ENCODE data around the gene ATP8B4. TPM values are rescaled to one million over a fixed set of nuclear protein-coding genes. Genes with fewer than 3 reads are reported as not detected.

The ATP8B4 gene
- total RNA-seq, 2 experiments from 2014 or later, result 0.31 TPM; not detected in 1

- no peaks in the 10 kb centered on the region for H3K4me1 ChIP-seq (ENCODE audit: insufficient read depth, low read length)
- no peak for ATAC-seq (ENCODE audit: poor library complexity)
- no peaks in the 10 kb centered on the region for H3K36me3 ChIP-seq (ENCODE audit: insufficient read depth, low read length)
- no peak for TF ChIP-seq CTCF (IDR thresholded peaks at IDR 0.05)
- Mint-ChIP-seq H3K36me3 (ENCODE audit: low read depth) (no peaks in the 10 kb centered on the region), H3K27ac (no peak overlapping the region), H3K4me1 (ENCODE audit: low read depth) (no peaks in the 10 kb centered on the region), H3K9me3 (no peaks in the 10 kb centered on the region), H3K27me3 (peaks cover 15% of the 10 kb centered on the region), H3K4me3 (no peak overlapping the region)
- CTCF ChIA-PET, result no interaction called here
- POLR2A ChIA-PET, result no interaction called here
- H3K4me3 ChIP-seq (ENCODE audit: low read length), result no peak overlapping the region
- intact Hi-C loops (cut with DNase I, micrococcal nuclease), result no loop called here
- peak in 1 of 14 experiments; percentile 36 for DNase-seq
- no peak overlapping the region for H3K27ac ChIP-seq (ENCODE audit: low read depth in 1 of 2, low read length in 2 of 2)
- H3K27me3 ChIP-seq (ENCODE audit: control insufficient read depth in 1 of 2, insufficient read depth in 2 of 2, low read length in 2 of 2), result no peaks in the 10 kb centered on the region
- H3K9me3 ChIP-seq (ENCODE audit: control insufficient read depth in 1 of 2, insufficient read depth in 1 of 2, low read length in 2 of 2), result no peaks in the 10 kb centered on the region
Observed at GRCh38 chr15:50057196-50057595, 61.8 kb downstream of the ATP8B4 start.

DNA sequence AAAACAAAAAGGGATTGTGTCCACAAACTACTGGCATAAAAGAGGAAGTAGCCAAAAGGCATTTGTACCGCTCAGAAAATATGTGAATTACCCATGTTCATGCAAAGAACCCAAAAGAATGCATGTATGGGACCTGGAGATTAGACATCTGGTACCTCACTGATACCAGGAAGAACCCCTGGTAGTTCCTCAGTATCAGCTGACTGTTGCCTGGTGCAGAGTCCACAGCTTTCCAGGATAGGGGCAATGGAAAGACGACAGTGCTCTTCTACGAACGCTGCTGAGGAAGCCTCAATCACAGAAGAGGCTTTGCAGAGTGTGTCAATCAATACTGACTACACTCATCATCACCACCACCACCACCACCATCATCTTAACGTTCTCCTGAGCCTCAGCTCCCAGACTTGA lies 63.3 kb downstream of the ATP8B4 start:
- CTCF ChIA-PET, result no interaction called here
- no peak overlapping the region for H3K27ac Mint-ChIP-seq

GRCh38 chr15:50055332-50055731 lies 63.7 kb downstream of the ATP8B4 start:
- ATAC-seq (ENCODE audit: poor library complexity), result no peak
- Mint-ChIP-seq H3K27ac (no peak overlapping the region), H3K9me3 (no peaks in the 10 kb centered on the region), H3K4me3 (no peak overlapping the region), H3K36me3 (ENCODE audit: low read depth) (no peaks in the 10 kb centered on the region), H3K4me1 (ENCODE audit: low read depth) (no peaks in the 10 kb centered on the region), H3K27me3 (peaks cover 13% of the 10 kb centered on the region)
- no peak for TF ChIP-seq CTCF (IDR thresholded peaks at IDR 0.05)
- no peaks in the 10 kb centered on the region for H3K4me1 ChIP-seq (ENCODE audit: insufficient read depth, low read length)
- POLR2A ChIA-PET, result no interaction called here
- H3K9me3 ChIP-seq (ENCODE audit: control insufficient read depth in 1 of 2, insufficient read depth in 1 of 2, low read length in 2 of 2), result no peaks in the 10 kb centered on the region
- no peak overlapping the region for H3K4me3 ChIP-seq (ENCODE audit: low read length)
- H3K27ac ChIP-seq (ENCODE audit: low read depth in 1 of 2, low read length in 2 of 2), result no peak overlapping the region
- no peak for DNase-seq
- H3K27me3 ChIP-seq (ENCODE audit: control insufficient read depth in 1 of 2, insufficient read depth in 2 of 2, low read length in 2 of 2), result no peaks in the 10 kb centered on the region
- no peaks in the 10 kb centered on the region for H3K36me3 ChIP-seq (ENCODE audit: insufficient read depth, low read length)
- intact Hi-C loops (cut with DNase I, micrococcal nuclease), result no loop called here
- CTCF ChIA-PET, result no interaction called here

More for the DNA sequence above, 63.3 kb downstream of the ATP8B4 start:
- TF ChIP-seq CTCF (IDR thresholded peaks at IDR 0.05), result no peak
- no peak for ATAC-seq (ENCODE audit: poor library complexity)
- POLR2A ChIA-PET, result no interaction called here
- Histone ChIP-seq H3K36me3 (ENCODE audit: insufficient read depth, low read length) (no peaks in the 10 kb centered on the region), H3K4me1 (ENCODE audit: insufficient read depth, low read length) (no peaks in the 10 kb centered on the region), H3K4me3 (ENCODE audit: low read length) (no peak overlapping the region), H3K27ac (ENCODE audit: low read depth in 1 of 2, low read length in 2 of 2) (no peak overlapping the region), H3K27me3 (ENCODE audit: control insufficient read depth in 1 of 2, insufficient read depth in 2 of 2, low read length in 2 of 2) (no peaks in the 10 kb centered on the region), H3K9me3 (ENCODE audit: control insufficient read depth in 1 of 2, insufficient read depth in 1 of 2, low read length in 2 of 2) (no peaks in the 10 kb centered on the region)
- DNase-seq, result no peak
- H3K27me3 Mint-ChIP-seq, result peaks cover 13% of the 10 kb centered on the region
- intact Hi-C loops (cut with DNase I, micrococcal nuclease), result no loop called here
- no peak overlapping the region for H3K4me3 Mint-ChIP-seq
- no peaks in the 10 kb centered on the region for H3K9me3 Mint-ChIP-seq
- H3K36me3 Mint-ChIP-seq (ENCODE audit: low read depth), result no peaks in the 10 kb centered on the region
- H3K4me1 Mint-ChIP-seq (ENCODE audit: low read depth), result no peaks in the 10 kb centered on the region

Measured in CD4-positive, alpha-beta T cell (primary cell).